ENCODE data around the gene PDE10A. TPM values are rescaled to one million over a fixed set of nuclear protein-coding genes. Genes with fewer than 3 reads are reported as not detected.

PDE10A gene
- total and polyA plus RNA-seq, 9 of the 15 experiments (the other 6 are each of a cell fraction or from before 2014, with no cell fraction given), result 0.04 TPM; not detected in 8

DNA sequence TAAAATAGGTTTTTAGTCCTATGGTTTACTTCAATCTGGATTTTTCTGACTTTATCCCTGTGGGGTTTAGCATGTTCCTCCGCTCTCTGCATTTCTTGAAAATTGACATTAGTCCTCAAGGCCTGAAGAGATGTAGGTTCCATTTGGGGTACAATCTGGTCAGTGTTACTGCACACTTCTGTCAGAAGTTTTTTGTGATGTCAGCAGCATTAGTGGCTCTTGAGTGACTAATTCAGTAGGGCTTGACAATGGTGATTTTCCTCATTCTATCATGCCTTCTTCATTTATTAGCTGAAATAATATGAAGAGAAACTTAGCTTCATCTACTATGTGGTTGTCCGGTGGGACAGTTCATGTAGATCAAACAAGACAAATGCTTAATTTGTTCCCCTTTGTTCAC lies 114.6 kb downstream of the PDE10A start:
- DNase-seq (ENCODE audit: extremely low read depth in 1 of 4, low spot score in 3 of 4) (no peak), FAIRE-seq (no peak), ATAC-seq (no peak)
- no peaks in the 10 kb centered on the region for H3K4me1 ChIP-seq (replicated peaks in 1 of 2; ENCODE audit: control insufficient read depth in 2 of 2, insufficient read depth in 2 of 2, low read length in 2 of 2)
- in situ Hi-C loops (cut with MboI), result no loop called here
- no peaks in the 10 kb centered on the region for H4K20me1 ChIP-seq (replicated peaks; ENCODE audit: control insufficient read depth, insufficient read depth, low read length)
- no peaks in the 10 kb centered on the region for H3K36me3 ChIP-seq (ENCODE audit: control insufficient read depth, insufficient read depth, low read length)
- no peak overlapping the region for H3K27ac ChIP-seq (ENCODE audit: extremely low read depth, low read depth, low read length)
- no peak overlapping the region for H2AFZ ChIP-seq (ENCODE audit: low read depth, low read length)
- POLR2A ChIA-PET, result interaction anchor here (0.6 kb wide), 1 partner anchor 761 kb away, joined by 3 read pairs; no protein-coding TSS in a partner anchor
- no peak overlapping the region for H3K4me2 ChIP-seq (ENCODE audit: insufficient read depth, low read length)
- no peaks in the 10 kb centered on the region for H3K79me2 ChIP-seq (ENCODE audit: control insufficient read depth, insufficient read depth, low read length)
- no TSS peak for BruUV-seq (replicated peaks)
- no peak overlapping the region for H3K9ac ChIP-seq (ENCODE audit: insufficient read depth in 1 of 2, low read depth in 2 of 2, low read length in 2 of 2)
- 5% methylated on average over 2 of the region's 2 CpGs for WGBS (ENCODE audit: insufficient coverage, low coverage, missing lambda C conversion rate)
- CTCF ChIA-PET (ENCODE audit: low intra/inter-chr PET ratio), result no interaction called here
- no peaks in the 10 kb centered on the region for H3K27me3 ChIP-seq (ENCODE audit: control insufficient read depth in 2 of 2, insufficient read depth in 2 of 2, low read length in 2 of 2)
- H3K9me1 ChIP-seq (ENCODE audit: control insufficient read depth, insufficient read depth, low read length), result no peaks in the 10 kb centered on the region
- peaks cover 5% of the 10 kb centered on the region; the same call in 1 of the 2 replicates for H3K9me3 ChIP-seq (replicated peaks; ENCODE audit: control insufficient read depth, insufficient read depth, low read depth, low read length)
- no peak overlapping the region for H3K4me3 ChIP-seq
- intact Hi-C loops (cut with micrococcal nuclease), result no loop called here
- TF ChIP-seq NR1H2 (CRISPR knock-in tag; IDR thresholded peaks at IDR 0.05), result no peak
- no peak for TF ChIP-seq HIVEP1 (CRISPR knock-in tag; IDR thresholded peaks at IDR 0.05)
- TF ChIP-seq, protein P1, sequence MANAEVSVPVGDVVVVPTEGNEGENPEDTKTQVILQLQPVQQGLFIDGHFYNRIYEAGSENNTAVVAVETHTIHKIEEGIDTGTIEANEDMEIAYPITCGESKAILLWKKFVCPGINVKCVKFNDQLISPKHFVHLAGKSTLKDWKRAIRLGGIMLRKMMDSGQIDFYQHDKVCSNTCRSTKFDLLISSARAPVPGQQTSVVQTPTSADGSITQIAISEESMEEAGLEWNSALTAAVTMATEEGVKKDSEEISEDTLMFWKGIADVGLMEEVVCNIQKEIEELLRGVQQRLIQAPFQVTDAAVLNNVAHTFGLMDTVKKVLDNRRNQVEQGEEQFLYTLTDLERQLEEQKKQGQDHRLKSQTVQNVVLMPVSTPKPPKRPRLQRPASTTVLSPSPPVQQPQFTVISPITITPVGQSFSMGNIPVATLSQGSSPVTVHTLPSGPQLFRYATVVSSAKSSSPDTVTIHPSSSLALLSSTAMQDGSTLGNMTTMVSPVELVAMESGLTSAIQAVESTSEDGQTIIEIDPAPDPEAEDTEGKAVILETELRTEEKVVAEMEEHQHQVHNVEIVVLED (CRISPR knock-in tag; IDR thresholded peaks at IDR 0.05), result no peak
- TF ChIP-seq, protein P2, sequence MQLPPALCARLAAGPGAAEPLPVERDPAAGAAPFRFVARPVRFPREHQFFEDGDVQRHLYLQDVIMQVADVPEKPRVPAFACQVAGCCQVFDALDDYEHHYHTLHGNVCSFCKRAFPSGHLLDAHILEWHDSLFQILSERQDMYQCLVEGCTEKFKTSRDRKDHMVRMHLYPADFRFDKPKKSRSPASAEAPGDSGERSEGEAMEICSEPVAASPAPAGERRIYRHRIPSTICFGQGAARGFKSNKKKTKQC (CRISPR knock-in tag; IDR thresholded peaks at IDR 0.05), result no peak
- no peak for TF ChIP-seq SRSF7 (optimal IDR thresholded peaks at IDR 0.05; ENCODE audit: low read depth, low read length)
- TF ChIP-seq TEAD4 (IDR thresholded peaks at IDR 0.05; ENCODE audit: low read length), result no peak
- no peak for TF ChIP-seq TEAD4 (CRISPR knock-in tag; IDR thresholded peaks at IDR 0.05; ENCODE audit: borderline replicate concordance)
- TF ChIP-seq, protein P3, sequence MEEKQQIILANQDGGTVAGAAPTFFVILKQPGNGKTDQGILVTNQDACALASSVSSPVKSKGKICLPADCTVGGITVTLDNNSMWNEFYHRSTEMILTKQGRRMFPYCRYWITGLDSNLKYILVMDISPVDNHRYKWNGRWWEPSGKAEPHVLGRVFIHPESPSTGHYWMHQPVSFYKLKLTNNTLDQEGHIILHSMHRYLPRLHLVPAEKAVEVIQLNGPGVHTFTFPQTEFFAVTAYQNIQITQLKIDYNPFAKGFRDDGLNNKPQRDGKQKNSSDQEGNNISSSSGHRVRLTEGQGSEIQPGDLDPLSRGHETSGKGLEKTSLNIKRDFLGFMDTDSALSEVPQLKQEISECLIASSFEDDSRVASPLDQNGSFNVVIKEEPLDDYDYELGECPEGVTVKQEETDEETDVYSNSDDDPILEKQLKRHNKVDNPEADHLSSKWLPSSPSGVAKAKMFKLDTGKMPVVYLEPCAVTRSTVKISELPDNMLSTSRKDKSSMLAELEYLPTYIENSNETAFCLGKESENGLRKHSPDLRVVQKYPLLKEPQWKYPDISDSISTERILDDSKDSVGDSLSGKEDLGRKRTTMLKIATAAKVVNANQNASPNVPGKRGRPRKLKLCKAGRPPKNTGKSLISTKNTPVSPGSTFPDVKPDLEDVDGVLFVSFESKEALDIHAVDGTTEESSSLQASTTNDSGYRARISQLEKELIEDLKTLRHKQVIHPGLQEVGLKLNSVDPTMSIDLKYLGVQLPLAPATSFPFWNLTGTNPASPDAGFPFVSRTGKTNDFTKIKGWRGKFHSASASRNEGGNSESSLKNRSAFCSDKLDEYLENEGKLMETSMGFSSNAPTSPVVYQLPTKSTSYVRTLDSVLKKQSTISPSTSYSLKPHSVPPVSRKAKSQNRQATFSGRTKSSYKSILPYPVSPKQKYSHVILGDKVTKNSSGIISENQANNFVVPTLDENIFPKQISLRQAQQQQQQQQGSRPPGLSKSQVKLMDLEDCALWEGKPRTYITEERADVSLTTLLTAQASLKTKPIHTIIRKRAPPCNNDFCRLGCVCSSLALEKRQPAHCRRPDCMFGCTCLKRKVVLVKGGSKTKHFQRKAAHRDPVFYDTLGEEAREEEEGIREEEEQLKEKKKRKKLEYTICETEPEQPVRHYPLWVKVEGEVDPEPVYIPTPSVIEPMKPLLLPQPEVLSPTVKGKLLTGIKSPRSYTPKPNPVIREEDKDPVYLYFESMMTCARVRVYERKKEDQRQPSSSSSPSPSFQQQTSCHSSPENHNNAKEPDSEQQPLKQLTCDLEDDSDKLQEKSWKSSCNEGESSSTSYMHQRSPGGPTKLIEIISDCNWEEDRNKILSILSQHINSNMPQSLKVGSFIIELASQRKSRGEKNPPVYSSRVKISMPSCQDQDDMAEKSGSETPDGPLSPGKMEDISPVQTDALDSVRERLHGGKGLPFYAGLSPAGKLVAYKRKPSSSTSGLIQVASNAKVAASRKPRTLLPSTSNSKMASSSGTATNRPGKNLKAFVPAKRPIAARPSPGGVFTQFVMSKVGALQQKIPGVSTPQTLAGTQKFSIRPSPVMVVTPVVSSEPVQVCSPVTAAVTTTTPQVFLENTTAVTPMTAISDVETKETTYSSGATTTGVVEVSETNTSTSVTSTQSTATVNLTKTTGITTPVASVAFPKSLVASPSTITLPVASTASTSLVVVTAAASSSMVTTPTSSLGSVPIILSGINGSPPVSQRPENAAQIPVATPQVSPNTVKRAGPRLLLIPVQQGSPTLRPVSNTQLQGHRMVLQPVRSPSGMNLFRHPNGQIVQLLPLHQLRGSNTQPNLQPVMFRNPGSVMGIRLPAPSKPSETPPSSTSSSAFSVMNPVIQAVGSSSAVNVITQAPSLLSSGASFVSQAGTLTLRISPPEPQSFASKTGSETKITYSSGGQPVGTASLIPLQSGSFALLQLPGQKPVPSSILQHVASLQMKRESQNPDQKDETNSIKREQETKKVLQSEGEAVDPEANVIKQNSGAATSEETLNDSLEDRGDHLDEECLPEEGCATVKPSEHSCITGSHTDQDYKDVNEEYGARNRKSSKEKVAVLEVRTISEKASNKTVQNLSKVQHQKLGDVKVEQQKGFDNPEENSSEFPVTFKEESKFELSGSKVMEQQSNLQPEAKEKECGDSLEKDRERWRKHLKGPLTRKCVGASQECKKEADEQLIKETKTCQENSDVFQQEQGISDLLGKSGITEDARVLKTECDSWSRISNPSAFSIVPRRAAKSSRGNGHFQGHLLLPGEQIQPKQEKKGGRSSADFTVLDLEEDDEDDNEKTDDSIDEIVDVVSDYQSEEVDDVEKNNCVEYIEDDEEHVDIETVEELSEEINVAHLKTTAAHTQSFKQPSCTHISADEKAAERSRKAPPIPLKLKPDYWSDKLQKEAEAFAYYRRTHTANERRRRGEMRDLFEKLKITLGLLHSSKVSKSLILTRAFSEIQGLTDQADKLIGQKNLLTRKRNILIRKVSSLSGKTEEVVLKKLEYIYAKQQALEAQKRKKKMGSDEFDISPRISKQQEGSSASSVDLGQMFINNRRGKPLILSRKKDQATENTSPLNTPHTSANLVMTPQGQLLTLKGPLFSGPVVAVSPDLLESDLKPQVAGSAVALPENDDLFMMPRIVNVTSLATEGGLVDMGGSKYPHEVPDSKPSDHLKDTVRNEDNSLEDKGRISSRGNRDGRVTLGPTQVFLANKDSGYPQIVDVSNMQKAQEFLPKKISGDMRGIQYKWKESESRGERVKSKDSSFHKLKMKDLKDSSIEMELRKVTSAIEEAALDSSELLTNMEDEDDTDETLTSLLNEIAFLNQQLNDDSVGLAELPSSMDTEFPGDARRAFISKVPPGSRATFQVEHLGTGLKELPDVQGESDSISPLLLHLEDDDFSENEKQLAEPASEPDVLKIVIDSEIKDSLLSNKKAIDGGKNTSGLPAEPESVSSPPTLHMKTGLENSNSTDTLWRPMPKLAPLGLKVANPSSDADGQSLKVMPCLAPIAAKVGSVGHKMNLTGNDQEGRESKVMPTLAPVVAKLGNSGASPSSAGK (IDR thresholded peaks at IDR 0.05), result no peak
- no peak for TF ChIP-seq MEF2D (tag; conservative IDR thresholded peaks at IDR 0.05; ENCODE audit: low read depth)
